ENCODE data around the gene TET1. TPM values are rescaled to one million over a fixed set of nuclear protein-coding genes. Genes with fewer than 3 reads are reported as not detected.
A peak's percentile ranks its signal among the peaks of the same experiment; 100 is the strongest.

Gene TET1
- total RNA-seq, 3 donors from 2014 or later: 6.9 to 12.8 (median 6.9) TPM

DNA sequence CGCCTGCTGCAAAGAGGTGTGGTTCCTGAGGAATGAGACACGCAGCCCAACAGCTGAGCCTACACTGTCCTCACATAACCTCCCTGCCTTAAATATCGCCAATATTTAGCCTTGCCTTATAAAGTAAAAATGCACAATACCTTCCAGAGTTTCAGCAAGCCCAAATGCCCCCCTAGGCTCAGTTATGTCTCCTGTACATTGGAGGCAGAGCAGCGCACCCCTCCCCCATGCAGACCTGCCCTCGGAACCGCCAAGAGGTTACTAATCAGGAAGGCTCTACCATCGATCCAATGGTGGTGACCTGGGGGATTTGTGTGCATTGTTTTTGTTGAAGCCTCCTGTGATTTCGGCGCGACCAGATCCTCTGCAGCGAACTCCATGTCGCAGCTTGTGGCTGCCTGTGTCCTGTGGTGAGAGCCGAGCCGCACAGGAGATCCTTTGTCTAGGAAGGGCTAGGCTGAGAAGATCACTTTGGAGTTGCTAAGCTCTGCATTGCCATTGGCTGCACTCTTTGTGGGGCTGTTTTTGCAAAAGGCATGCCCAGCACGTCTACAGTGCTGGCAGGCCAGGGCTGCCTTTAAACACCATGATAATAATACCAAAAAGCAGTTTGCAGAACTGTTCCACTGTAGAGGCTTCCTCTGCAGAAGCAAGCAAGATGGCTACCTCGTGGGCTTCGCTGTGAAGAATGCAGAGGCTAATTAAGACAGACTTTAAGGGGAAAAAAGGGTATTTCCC lies 40.1 kb downstream of the TET1 start:
- peak; percentile 53 to 64 for DNase-seq (ENCODE audit: low spot score in 2 of 2)
- no peaks in the 10 kb centered on the region for H3K27me3 ChIP-seq

DNA sequence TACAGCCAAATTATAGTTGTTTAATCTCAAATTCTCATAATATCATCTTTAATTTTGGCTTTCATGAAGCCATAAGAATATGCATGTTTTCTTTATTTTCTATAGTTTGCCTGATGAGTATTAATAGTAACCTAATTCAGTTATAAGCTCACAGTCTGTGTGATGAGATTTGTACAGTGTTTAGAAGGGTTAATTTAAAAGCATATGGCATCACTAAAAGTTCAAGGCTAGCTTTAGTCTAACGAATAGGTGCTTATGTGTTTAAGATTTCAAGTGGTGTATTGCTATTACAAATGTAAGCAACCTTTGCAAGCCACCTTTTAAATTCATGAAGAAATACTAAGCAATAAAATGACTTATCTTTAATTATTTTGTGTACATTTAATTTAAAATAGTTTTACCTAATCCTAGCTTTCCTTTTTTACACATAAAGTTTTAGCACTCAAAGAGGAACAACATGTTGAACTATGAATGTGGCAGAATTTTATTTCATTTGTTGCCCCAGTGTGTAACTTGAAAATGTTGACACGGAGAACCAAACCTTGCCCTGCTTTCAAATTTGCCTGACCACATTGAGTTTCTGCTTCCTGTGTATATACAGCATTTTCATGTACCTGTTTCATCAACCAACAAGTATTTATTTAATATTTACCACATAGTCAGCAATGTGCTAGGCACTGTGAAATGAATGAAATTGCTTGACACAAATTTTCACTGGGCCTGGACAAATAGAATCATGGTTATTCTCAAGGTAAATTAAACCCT lies 41.5 kb downstream of the TET1 start:
- H3K4me1 ChIP-seq: no peaks in the 10 kb centered on the region
- H3K36me3 ChIP-seq: no peaks in the 10 kb centered on the region
- DNase-seq (ENCODE audit: low spot score in 2 of 2): no peak
- no peak overlapping the region for H3K27ac ChIP-seq
- H3K9me3 ChIP-seq: no peaks in the 10 kb centered on the region
- TF ChIP-seq, protein P1, sequence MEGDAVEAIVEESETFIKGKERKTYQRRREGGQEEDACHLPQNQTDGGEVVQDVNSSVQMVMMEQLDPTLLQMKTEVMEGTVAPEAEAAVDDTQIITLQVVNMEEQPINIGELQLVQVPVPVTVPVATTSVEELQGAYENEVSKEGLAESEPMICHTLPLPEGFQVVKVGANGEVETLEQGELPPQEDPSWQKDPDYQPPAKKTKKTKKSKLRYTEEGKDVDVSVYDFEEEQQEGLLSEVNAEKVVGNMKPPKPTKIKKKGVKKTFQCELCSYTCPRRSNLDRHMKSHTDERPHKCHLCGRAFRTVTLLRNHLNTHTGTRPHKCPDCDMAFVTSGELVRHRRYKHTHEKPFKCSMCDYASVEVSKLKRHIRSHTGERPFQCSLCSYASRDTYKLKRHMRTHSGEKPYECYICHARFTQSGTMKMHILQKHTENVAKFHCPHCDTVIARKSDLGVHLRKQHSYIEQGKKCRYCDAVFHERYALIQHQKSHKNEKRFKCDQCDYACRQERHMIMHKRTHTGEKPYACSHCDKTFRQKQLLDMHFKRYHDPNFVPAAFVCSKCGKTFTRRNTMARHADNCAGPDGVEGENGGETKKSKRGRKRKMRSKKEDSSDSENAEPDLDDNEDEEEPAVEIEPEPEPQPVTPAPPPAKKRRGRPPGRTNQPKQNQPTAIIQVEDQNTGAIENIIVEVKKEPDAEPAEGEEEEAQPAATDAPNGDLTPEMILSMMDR (IDR thresholded peaks at IDR 0.05): no peak
- TF ChIP-seq POLR2A (IDR thresholded peaks at IDR 0.05): no peak
- no peak for TF ChIP-seq POLR2AphosphoS5 (IDR thresholded peaks at IDR 0.05)
- H3K27me3 ChIP-seq: no peaks in the 10 kb centered on the region
- intact Hi-C loops (cut with DNase I; ENCODE audit: low total_unique reads): loop anchor here (2.0 to 10.0 kb wide), 2 partner anchors 41 to 517 kb away; partner anchors contain the start of gene TET1
- H3K4me3 ChIP-seq: no peak overlapping the region

More for the DNA sequence above, 40.1 kb downstream of the TET1 start:
- Histone ChIP-seq H3K27ac (peak overlapping the region; percentile 59 to 61), H3K36me3 (no peaks in the 10 kb centered on the region), H3K4me3 (peak overlapping the region; percentile 40 to 70 (median 51)), H3K9me3 (no peaks in the 10 kb centered on the region), H3K4me1 (no peaks in the 10 kb centered on the region)
- TF ChIP-seq, protein P1 (IDR thresholded peaks at IDR 0.05): no peak
- TF ChIP-seq POLR2A (IDR thresholded peaks at IDR 0.05) (no peak), POLR2AphosphoS5 (IDR thresholded peaks at IDR 0.05) (no peak)
- intact Hi-C loops (cut with DNase I; ENCODE audit: low total_unique reads): loop anchor here (10.0 kb wide), 1 partner anchor 515 kb away; no protein-coding TSS in a partner anchor

DNA sequence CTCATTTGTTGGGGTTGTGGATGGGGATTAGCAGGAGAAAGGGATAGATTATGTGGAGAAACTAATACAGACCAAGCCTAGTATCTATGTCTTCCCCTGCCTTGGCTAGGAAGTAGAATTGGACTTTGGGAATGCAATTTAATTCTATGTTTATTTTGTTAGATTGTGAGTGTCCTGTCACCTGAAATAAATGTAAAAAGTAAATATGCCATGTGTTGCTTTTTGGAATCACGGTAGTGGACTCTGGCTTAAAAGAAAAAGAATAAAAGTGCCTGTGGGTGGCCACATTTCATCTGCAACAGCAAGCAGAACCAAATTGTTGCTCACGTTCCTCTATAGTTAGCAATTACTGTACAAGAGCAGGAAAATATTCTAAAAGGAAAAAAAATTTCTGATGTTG lies 42.3 kb downstream of the TET1 start:
- no peaks in the 10 kb centered on the region for H3K4me1 ChIP-seq
- intact Hi-C loops (cut with DNase I; ENCODE audit: low total_unique reads): loop anchor here (2.0 to 10.0 kb wide), 2 partner anchors 42 to 518 kb away; partner anchors contain the start of gene TET1

DNA sequence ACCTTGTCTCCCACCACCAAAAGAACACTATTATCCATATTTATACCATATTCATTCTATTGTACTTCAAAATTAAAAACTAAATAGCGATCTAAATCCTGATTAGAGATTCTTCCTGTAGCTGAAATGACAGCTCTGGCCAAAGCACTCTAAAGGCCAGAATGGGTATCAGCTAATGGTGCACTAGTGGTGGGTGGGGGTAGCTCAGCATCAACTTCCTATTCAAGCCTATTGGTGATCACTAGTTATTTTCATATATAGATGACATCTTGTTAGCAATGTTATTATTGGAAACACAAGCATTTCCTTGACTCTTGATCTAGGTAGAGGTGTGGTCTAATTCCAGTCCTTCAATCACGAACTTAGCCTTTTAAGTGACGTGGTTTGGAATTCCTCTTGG lies 43.6 kb downstream of the TET1 start:
- Histone ChIP-seq H3K36me3 (no peaks in the 10 kb centered on the region), H3K9me3 (no peaks in the 10 kb centered on the region), H3K27ac (no peak overlapping the region), H3K27me3 (no peaks in the 10 kb centered on the region), H3K4me3 (no peak overlapping the region), H3K4me1 (no peaks in the 10 kb centered on the region)
- DNase-seq (ENCODE audit: low spot score in 2 of 2): no peak
- no peak for TF ChIP-seq POLR2A (IDR thresholded peaks at IDR 0.05)
- TF ChIP-seq, protein P1 (IDR thresholded peaks at IDR 0.05): no peak
- TF ChIP-seq POLR2AphosphoS5 (IDR thresholded peaks at IDR 0.05): no peak
- intact Hi-C loops (cut with DNase I; ENCODE audit: low total_unique reads): loop anchor here (2.0 to 10.0 kb wide), 2 partner anchors 43 to 519 kb away; partner anchors contain the start of gene TET1

More for the DNA sequence above, 42.3 kb downstream of the TET1 start:
- Histone ChIP-seq H3K9me3 (no peaks in the 10 kb centered on the region), H3K4me3 (no peak overlapping the region), H3K27ac (no peak overlapping the region), H3K36me3 (no peaks in the 10 kb centered on the region), H3K27me3 (no peaks in the 10 kb centered on the region)
- TF ChIP-seq POLR2A (IDR thresholded peaks at IDR 0.05): no peak
- no peak for TF ChIP-seq POLR2AphosphoS5 (IDR thresholded peaks at IDR 0.05)
- TF ChIP-seq, protein P1 (IDR thresholded peaks at IDR 0.05): no peak
- DNase-seq (ENCODE audit: low spot score in 2 of 2): no peak
